ENCODE data around the gene PTGES. TPM values are rescaled to one million over a fixed set of nuclear protein-coding genes. Genes with fewer than 3 reads are reported as not detected.

PTGES gene
- total and polyA plus RNA-seq, 11 donors, result 0.30 to 3.0 (median 1.2) TPM

GRCh38 chr9:129703667-129704355 is 49.0 kb downstream of the PTGES start:
- peaks cover 0 to 8% (median 0%) of the 10 kb centered on the region in 9 donors for H3K27me3 ChIP-seq
- no peak for TF ChIP-seq POLR2A (IDR thresholded peaks at IDR 0.05)
- TF ChIP-seq, protein P1, sequence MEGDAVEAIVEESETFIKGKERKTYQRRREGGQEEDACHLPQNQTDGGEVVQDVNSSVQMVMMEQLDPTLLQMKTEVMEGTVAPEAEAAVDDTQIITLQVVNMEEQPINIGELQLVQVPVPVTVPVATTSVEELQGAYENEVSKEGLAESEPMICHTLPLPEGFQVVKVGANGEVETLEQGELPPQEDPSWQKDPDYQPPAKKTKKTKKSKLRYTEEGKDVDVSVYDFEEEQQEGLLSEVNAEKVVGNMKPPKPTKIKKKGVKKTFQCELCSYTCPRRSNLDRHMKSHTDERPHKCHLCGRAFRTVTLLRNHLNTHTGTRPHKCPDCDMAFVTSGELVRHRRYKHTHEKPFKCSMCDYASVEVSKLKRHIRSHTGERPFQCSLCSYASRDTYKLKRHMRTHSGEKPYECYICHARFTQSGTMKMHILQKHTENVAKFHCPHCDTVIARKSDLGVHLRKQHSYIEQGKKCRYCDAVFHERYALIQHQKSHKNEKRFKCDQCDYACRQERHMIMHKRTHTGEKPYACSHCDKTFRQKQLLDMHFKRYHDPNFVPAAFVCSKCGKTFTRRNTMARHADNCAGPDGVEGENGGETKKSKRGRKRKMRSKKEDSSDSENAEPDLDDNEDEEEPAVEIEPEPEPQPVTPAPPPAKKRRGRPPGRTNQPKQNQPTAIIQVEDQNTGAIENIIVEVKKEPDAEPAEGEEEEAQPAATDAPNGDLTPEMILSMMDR (IDR thresholded peaks at IDR 0.05), result no peak
- no peaks in the 10 kb centered on the region for H3K36me3 ChIP-seq
- H3K4me1 ChIP-seq, result peaks cover 0 to 11% (median 0%) of the 10 kb centered on the region in 12 donors
- no peaks in the 10 kb centered on the region for H3K9me3 ChIP-seq
- no peak for DNase-seq
- peak in 3 of 4 donors; percentile 23 to 40 (median 37) for ATAC-seq
- intact Hi-C loops (cut with DNase I), result no loop called here
- 62 to 82% (median 77%) methylated on average over 17 of the region's 17 CpGs for WGBS, 4 donors
- peak overlapping the region in 3 of 12 donors; percentile 6 to 61 (median 34) for H3K27ac ChIP-seq
- no peak overlapping the region for H3K4me3 ChIP-seq

GRCh38 chr9:129702589-129703520 is 50.0 kb downstream of the PTGES start:
- Histone ChIP-seq H3K27me3 (peaks cover 0 to 14% (median 0%) of the 10 kb centered on the region in 9 donors), H3K36me3 (no peaks in the 10 kb centered on the region), H3K4me3 (no peak overlapping the region), H3K4me1 (peaks cover 0 to 16% (median under 1%) of the 10 kb centered on the region in 12 donors), H3K27ac (peak overlapping the region in 3 of 12 donors; percentile 6 to 34 (median 11)), H3K9me3 (no peaks in the 10 kb centered on the region)
- intact Hi-C loops (cut with DNase I), result no loop called here
- 49 to 57% (median 50%) methylated on average over 19 of the region's 19 CpGs for WGBS, 4 donors
- DNase-seq, result no peak
- ATAC-seq, result peak in 2 of 4 donors; percentile 37 to 38
- no peak for TF ChIP-seq POLR2A (IDR thresholded peaks at IDR 0.05)
- TF ChIP-seq, protein P1 (IDR thresholded peaks at IDR 0.05), result no peak

DNA sequence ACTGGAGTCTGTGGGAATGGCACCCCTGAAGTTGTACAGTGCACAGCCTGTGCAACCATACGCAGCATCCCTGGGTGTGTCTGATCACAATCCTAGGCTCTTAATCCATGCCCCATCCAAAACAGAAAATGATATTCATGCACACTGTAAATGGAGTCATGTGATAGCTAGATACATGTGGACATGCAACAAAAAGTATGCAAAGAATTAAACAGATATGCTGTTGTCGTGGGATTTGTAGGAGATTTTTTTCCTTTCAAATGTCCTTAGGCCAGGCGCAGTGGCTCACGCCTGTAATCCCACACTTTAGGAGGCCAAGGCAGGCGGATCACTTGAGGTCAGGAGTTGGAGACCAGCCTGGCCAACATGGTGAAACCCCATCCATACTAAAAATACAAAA is 51.3 kb downstream of the PTGES start:
- 92 to 95% (median 92%) methylated on average over 5 of the region's 5 CpGs for WGBS, 4 donors
- ATAC-seq (no peak), DNase-seq (no peak)
- Histone ChIP-seq H3K9me3 (no peaks in the 10 kb centered on the region), H3K4me1 (peaks cover 0 to 27% (median 7%) of the 10 kb centered on the region in 12 donors), H3K4me3 (no peak overlapping the region), H3K36me3 (no peaks in the 10 kb centered on the region), H3K27ac (no peak overlapping the region), H3K27me3 (peaks cover 0 to 27% (median 4%) of the 10 kb centered on the region in 9 donors)
- TF ChIP-seq POLR2A (IDR thresholded peaks at IDR 0.05), result no peak
- TF ChIP-seq, protein P1 (IDR thresholded peaks at IDR 0.05), result no peak
- intact Hi-C loops (cut with DNase I), result no loop called here

DNA sequence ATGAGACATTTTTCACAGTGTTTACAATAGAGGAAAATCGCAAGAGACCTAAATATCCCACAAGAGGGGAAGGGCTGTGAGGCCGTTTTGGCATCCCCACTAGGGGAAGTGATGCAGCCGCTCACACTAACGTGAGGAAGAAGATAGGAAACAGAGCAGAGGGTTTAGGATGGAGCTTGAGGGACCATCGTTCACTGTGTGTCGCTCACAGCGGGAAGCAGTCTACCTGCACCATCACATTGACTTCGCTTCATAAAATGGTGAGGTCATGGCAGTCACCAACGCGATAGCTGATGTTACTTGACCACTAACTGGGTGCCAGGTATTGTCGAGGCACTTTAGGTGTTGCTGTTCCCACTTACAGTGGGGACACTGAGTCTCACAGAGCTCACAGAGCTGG is 51.8 kb downstream of the PTGES start:
- H3K27ac ChIP-seq, result no peak overlapping the region
- no peaks in the 10 kb centered on the region for H3K36me3 ChIP-seq
- H3K4me3 ChIP-seq, result no peak overlapping the region
- peaks cover 0 to 28% (median 7%) of the 10 kb centered on the region in 12 donors for H3K4me1 ChIP-seq
- ATAC-seq (no peak), DNase-seq (no peak)
- intact Hi-C loops (cut with DNase I), result no loop called here
- TF ChIP-seq POLR2A (IDR thresholded peaks at IDR 0.05), result no peak
- TF ChIP-seq, protein P1 (IDR thresholded peaks at IDR 0.05), result no peak
- no peaks in the 10 kb centered on the region for H3K9me3 ChIP-seq
- H3K27me3 ChIP-seq, result peaks cover 0 to 32% (median 5%) of the 10 kb centered on the region in 9 donors
- 78 to 83% (median 79%) methylated on average over 11 of the region's 11 CpGs for WGBS, 4 donors

Data from heart left ventricle (tissue), 16 donors.